Breast epithelium (tissue), 4 donors: ENCODE measurements around the gene WDR54. TPM values are rescaled to one million over a fixed set of nuclear protein-coding genes. Genes with fewer than 3 reads are reported as not detected.
A peak's percentile ranks its signal among the peaks of the same experiment; 100 is the strongest.

ENCODE experiments used
- DNase-seq, 2 donors: peaks; one replicate each; pipeline ENCODE4 v3.0.0-alpha.2; 2019; ENCODE audit warnings: low spot score in 2 of 2
- H3K27ac ChIP-seq, 2 donors: fragments of 200-600 bp; sonication (generic) in 1 of 2; one replicate each; pipeline ENCODE4 v1.5.1; 2016 to 2019; ENCODE audit warnings: mild to moderate bottlenecking in 1 of 2
- H3K27me3 ChIP-seq, 2 donors: fragments of 200-600 bp; sonication (generic) in 1 of 2; one replicate each; pipeline versions ENCODE4 v1.5.1 to v1.6.0; 2017 to 2019; ENCODE audit warnings: control low read depth in 1 of 2, mild to moderate bottlenecking in 1 of 2
- H3K36me3 ChIP-seq: fragments of 200-600 bp; one replicate; pipeline ENCODE4 v1.5.1; 2019
- H3K4me1 ChIP-seq, 2 donors: fragments of 200-600 bp; sonication (generic); one replicate each; pipeline ENCODE4 v1.5.1; 2016 to 2019; ENCODE audit warnings: control low read depth in 1 of 2
- H3K4me3 ChIP-seq, 3 donors: fragments of 200-600 bp; sonication (generic); 1 replicate in 2 of 3; 2 replicates in 1 of 3; pipeline ENCODE4 v1.5.1; 2016 to 2019; ENCODE audit warnings: mild to moderate bottlenecking in 3 of 3, moderate library complexity in 2 of 3
- H3K9me3 ChIP-seq, 2 donors: fragments of 200-600 bp; sonication (generic) in 1 of 2; one replicate each; pipeline ENCODE4 v1.5.1; 2016 to 2019; ENCODE audit warnings: control low read depth in 1 of 2
- POLR2A ChIP-seq: fragments of 450-650 bp; IDR thresholded peaks from one replicate; pipeline ENCODE4 v1.6.1; 2016; ENCODE audit warnings: antibody characterized with exemption, mild to moderate bottlenecking, moderate library complexity
- POLR2AphosphoS5 ChIP-seq, 3 donors: sonication (generic); formaldehyde crosslinking; IDR thresholded peaks; one replicate each; pipeline ENCODE4 v1.6.1; 2017; ENCODE audit warnings: antibody characterized with exemption in 3 of 3
- intact Hi-C: fragments of 100-400 bp; cut with DNase I; formaldehyde crosslinking; loops from one replicate; pipeline ENCODE4 v1.15.1; 2023; ENCODE audit warnings: low total_unique reads
- total RNA-seq, 3 donors: library from RNA; depleted of rRNA; stranded (reverse); fragments of >200 nt; gene quantifications; one replicate each; pipeline ENCODE4 v1.1.0, GENCODE V29; 2016
- TF ChIP-seq, protein P1 (sequence below), 3 donors: fragments of 450-650 bp; IDR thresholded peaks; one replicate each; pipeline ENCODE4 v1.5.1; 2016 to 2017; ENCODE audit warnings: antibody characterized with exemption in 3 of 3, mild to moderate bottlenecking in 3 of 3, moderate library complexity in 3 of 3

Gene WDR54
- total RNA-seq, 3 donors from 2014 or later, result 6.7 to 13.1 (median 9.4) TPM

DNA sequence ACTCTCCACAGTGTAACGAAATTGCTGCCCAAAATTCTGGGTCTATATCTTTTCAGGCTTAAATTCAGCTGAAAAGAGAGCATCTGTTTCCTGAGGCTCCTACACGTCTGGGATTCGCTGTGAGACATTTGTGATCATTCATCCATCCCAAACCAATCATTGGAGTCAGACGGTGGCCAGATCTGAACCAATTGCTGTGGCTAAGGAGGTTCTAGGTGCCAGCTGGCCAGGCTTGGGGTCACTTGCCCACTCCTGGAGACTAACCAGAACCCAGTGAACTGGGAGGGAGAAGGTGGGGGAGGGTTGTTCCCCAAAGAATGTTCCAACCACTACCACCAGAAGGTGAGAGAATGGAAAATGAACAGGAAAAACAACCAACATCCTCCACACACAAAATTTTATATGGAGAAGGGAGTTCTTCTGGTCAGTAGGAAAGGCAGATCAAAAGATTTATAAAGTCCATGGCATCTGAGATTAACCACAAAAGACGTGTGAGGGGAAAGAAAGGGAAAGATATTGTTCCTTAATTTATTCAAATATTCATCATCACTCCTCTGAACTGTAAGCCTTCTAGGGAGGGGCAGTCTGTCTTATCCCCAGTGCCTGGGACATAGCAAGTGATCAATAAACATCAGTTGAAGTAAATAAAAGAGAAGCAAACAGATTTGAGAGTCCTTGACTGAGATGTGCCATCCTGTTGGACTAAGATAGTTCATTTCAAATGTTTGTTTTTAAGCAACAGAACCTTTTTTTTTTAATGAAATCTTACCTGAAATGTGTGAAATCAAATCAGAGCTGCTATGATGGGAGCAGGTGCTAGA is 23.2 kb downstream of the WDR54 start:
- Histone ChIP-seq H3K9me3 (no peaks in the 10 kb centered on the region), H3K27ac (peak overlapping the region in 1 of 2 donors; percentile 14), H3K27me3 (no peaks in the 10 kb centered on the region), H3K4me1 (no peaks in the 10 kb centered on the region), H3K36me3 (no peaks in the 10 kb centered on the region), H3K4me3 (no peak overlapping the region)
- no peak for TF ChIP-seq POLR2AphosphoS5 (IDR thresholded peaks at IDR 0.05)
- TF ChIP-seq POLR2A, result no peak
- TF ChIP-seq, protein P1, sequence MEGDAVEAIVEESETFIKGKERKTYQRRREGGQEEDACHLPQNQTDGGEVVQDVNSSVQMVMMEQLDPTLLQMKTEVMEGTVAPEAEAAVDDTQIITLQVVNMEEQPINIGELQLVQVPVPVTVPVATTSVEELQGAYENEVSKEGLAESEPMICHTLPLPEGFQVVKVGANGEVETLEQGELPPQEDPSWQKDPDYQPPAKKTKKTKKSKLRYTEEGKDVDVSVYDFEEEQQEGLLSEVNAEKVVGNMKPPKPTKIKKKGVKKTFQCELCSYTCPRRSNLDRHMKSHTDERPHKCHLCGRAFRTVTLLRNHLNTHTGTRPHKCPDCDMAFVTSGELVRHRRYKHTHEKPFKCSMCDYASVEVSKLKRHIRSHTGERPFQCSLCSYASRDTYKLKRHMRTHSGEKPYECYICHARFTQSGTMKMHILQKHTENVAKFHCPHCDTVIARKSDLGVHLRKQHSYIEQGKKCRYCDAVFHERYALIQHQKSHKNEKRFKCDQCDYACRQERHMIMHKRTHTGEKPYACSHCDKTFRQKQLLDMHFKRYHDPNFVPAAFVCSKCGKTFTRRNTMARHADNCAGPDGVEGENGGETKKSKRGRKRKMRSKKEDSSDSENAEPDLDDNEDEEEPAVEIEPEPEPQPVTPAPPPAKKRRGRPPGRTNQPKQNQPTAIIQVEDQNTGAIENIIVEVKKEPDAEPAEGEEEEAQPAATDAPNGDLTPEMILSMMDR (IDR thresholded peaks at IDR 0.05), result no peak
- intact Hi-C loops, result no loop called here
- DNase-seq, result no peak

DNA sequence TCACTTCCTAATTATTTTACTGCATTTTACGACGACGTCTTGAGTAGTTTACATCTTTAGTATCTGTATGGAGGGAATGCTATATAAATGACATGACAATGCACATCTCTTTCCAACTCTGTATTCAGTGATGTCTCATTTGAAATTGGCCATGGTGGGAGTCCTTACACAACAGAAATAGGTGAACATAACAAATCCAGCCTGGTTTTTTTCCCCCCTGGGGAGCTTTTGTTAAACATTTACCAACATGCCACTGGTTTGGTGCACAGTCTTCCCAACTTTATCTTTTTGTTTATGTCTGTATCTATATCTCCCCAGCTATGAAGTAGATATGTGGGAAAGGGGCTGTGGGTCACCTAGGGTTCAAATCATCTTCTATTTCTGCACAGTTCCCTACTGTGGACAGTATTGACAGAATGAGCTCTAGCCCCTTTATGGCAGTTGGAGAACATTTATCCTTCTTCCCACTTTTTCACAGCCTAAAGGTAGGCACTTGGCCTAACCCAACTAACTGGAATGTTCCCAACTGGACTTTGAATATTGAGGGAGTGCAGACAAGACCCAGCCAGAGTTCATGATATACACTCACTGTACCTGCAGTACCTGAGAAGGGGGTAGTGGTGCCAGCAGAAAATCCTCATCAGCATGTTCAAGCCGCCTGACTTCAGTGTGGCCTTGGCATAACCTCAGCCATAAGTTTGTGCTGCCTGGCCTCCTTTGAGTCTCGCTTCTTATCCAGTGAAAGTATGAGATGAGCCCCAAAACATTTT is 25.9 kb downstream of the WDR54 start:
- H3K36me3 ChIP-seq, result no peaks in the 10 kb centered on the region
- no peak for DNase-seq
- H3K27ac ChIP-seq, result no peak overlapping the region
- no peaks in the 10 kb centered on the region for H3K9me3 ChIP-seq
- H3K4me3 ChIP-seq, result no peak overlapping the region
- intact Hi-C loops, result no loop called here
- H3K27me3 ChIP-seq, result no peaks in the 10 kb centered on the region
- no peak for TF ChIP-seq POLR2A
- H3K4me1 ChIP-seq, result no peaks in the 10 kb centered on the region

DNA sequence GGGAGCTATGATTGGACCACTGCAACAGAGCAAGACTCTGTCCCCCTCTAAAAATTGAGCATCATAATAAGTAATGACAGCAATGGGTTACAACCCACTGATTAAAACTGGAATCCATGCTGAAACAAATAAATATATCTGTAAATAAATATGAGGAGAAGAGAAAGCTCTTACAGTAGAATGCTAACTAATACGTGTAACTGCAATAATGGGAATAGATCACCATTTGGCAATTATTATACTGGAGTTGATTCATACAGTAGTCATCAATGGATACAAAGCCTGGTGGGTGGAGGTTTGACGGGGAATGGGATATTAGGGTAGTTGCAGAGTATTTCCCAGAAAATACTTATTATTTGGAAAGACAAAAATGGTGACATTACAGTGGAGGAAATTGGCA is 27.2 kb downstream of the WDR54 start:
- intact Hi-C loops, result no loop called here
- TF ChIP-seq, protein P1 (IDR thresholded peaks at IDR 0.05), result no peak
- TF ChIP-seq POLR2A, result no peak
- H3K4me3 ChIP-seq, result no peak overlapping the region

DNA sequence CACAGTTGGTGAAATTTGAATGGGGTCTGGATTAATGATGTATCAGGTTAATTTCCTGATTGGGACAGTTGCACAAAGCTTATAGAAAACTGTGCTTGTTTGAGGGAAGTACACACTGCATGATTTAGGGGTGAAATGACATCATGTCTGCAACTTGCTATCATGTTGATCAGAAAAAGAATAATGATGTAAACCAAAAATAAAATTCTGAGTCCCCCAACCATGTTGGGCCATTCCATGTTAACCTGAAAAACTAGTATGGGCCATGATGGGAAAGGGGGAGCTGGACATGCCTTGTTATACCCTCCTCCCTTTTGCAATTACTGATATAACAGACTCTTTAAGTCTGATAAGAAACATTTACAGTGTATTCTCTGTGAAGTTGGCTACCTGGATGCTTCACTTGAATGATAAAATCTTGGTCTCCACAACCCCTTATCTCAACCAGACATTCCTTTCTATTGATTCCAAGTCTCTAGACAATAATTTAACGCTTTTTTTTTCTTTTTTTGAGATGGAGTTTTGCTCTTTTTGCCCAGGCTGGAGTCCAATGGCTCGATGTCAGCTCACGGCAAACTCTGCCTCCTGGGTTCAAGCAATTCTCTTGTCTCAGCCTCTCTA is 29.1 kb downstream of the WDR54 start:
- Histone ChIP-seq H3K27me3 (no peaks in the 10 kb centered on the region), H3K4me1 (peaks cover 0 to 4% of the 10 kb centered on the region in 2 donors), H3K9me3 (no peaks in the 10 kb centered on the region), H3K27ac (no peak overlapping the region), H3K36me3 (no peaks in the 10 kb centered on the region), H3K4me3 (no peak overlapping the region)
- intact Hi-C loops, result no loop called here
- DNase-seq, result no peak
- TF ChIP-seq, protein P1 (IDR thresholded peaks at IDR 0.05), result no peak

More for the DNA sequence above, 27.2 kb downstream of the WDR54 start:
- H3K27me3 ChIP-seq, result no peaks in the 10 kb centered on the region
- H3K4me1 ChIP-seq, result no peaks in the 10 kb centered on the region
- no peak overlapping the region for H3K27ac ChIP-seq
- H3K36me3 ChIP-seq, result no peaks in the 10 kb centered on the region
- H3K9me3 ChIP-seq, result no peaks in the 10 kb centered on the region
- no peak for DNase-seq

DNA sequence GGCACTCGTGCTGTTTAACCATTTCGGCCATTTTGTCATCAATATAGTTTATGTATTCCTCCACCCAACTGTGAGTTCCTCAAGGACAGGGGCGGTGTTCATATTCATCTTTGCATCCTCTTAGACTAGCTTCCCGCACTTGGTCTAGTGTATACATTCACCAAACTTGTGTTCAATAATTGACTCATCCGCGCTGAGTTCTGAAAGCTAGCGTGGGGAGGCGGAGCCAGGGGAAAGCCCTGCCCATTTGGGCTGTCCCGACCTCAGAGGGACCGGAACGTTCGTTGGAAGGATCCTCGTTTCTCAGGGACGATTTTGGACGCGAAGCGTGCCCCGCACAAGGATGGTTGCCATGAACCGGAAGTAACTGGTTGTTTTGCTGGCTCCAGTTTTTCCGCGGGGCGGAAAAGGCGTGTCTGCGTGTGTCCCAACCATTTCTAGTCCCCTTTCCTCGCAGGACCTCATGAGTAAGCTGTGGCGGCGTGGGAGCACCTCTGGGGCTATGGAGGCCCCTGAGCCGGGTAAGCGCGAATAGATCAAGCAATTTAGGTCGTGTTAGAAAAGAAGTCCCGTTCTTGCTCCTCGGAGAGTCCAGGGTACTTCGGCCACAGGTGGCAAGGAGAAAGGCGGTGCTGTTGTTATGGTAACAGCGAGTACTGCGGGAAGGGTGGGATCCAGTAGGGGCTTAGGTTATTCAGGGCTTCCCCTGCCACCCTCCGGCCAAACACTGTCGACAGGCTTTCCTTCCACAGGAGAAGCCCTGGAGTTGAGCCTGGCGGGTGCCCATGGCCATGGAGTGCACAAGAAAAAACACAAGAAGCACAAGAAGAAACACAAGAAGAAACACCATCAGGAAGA is 33.4 kb downstream of the WDR54 start, which contains the start of gene INO80B:
Gene INO80B (plus strand): TSS at position 434 of the 858 bp plus-strand sequence. CDS start 30 bp downstream, at position 464.
- no peaks in the 10 kb centered on the region for H3K36me3 ChIP-seq
- H3K9me3 ChIP-seq, result no peaks in the 10 kb centered on the region
- TF ChIP-seq, protein P1 (IDR thresholded peaks at IDR 0.05), result no peak
- peak; percentile 90 to 98 (median 94) for TF ChIP-seq POLR2AphosphoS5 (IDR thresholded peaks at IDR 0.05)
- H3K4me3 ChIP-seq, result peak within 1 kb of the TSS; percentile 66 to 77 (median 70)
- H3K27me3 ChIP-seq, result no peaks in the 10 kb centered on the region
- H3K4me1 ChIP-seq, result peaks cover 9 to 16% of the 10 kb centered on the region in 2 donors
- H3K27ac ChIP-seq, result peak within 1 kb of the TSS; percentile 62 to 98
- intact Hi-C loops, result no loop called here
- DNase-seq, result peak; percentile 95 to 96
